GM23338 (cell line): ENCODE data around the gene GPR137C. TPM values are rescaled to one million over a fixed set of nuclear protein-coding genes. Genes with fewer than 3 reads are reported as not detected.

ENCODE experiments used
- ATAC-seq: fragments of 200-7000 bp; cut with Tn5 transposase; 3 replicates; pipeline ENCODE4 v1.9.1; 2020
- DNase-seq: peaks from one replicate; pipeline ENCODE4 v3.0.0-alpha.2; 2015; ENCODE audit warnings: low spot score
- H2AFZ ChIP-seq: fragments of 200-600 bp; sonication (generic); 2 replicates; pipeline ENCODE4 v1.8.0; 2016; ENCODE audit warnings: antibody characterized with exemption, mild to moderate bottlenecking, moderate library complexity
- H3F3A ChIP-seq: fragments of 200-600 bp; sonication (generic); replicated peaks from 2 replicates; pipeline ENCODE4 v1.8.0; 2017; ENCODE audit warnings: antibody characterized with exemption, mixed run types, low read depth
- H3K27ac ChIP-seq: fragments of 200-600 bp; sonication (generic); 2 replicates; pipeline ENCODE4 v1.6.1; 2016; ENCODE audit warnings: low read depth
- H3K27me3 ChIP-seq: fragments of 200-600 bp; sonication (generic); 2 replicates; pipeline ENCODE4 v1.8.0; 2016; ENCODE audit warnings: mild to moderate bottlenecking, mixed run types, moderate library complexity; ENCODE audit not compliant: insufficient read depth
- H3K36me3 ChIP-seq: fragments of 200-600 bp; sonication (generic); 2 replicates; pipeline ENCODE4 v1.8.0; 2016; ENCODE audit warnings: mild to moderate bottlenecking; ENCODE audit not compliant: insufficient read depth
- H3K4me1 ChIP-seq: fragments of 200-600 bp; sonication (generic); 2 replicates; pipeline ENCODE4 v1.8.0; 2016; ENCODE audit warnings: mild to moderate bottlenecking, moderate library complexity; ENCODE audit not compliant: insufficient read depth
- H3K4me2 ChIP-seq: fragments of 200-600 bp; sonication (generic); 2 replicates; pipeline ENCODE4 v1.7.1; 2017; ENCODE audit warnings: mixed run types
- H3K4me3 ChIP-seq: fragments of 200-600 bp; sonication (generic); 2 replicates; pipeline ENCODE4 v1.6.1; 2016; ENCODE audit warnings: mixed run types
- H3K79me2 ChIP-seq: fragments of 200-600 bp; sonication (generic); replicated peaks from 2 replicates; pipeline ENCODE4 v1.8.0; 2017; ENCODE audit warnings: mild to moderate bottlenecking; ENCODE audit not compliant: insufficient read depth
- H3K9me2 ChIP-seq: fragments of 200-600 bp; sonication (generic); 2 replicates; pipeline ENCODE4 v1.8.0; 2017; ENCODE audit not compliant: insufficient read depth
- H4K20me1 ChIP-seq: fragments of 200-600 bp; sonication (generic); replicated peaks from 2 replicates; pipeline ENCODE4 v1.8.0; 2017; ENCODE audit warnings: mild to moderate bottlenecking; ENCODE audit not compliant: insufficient read depth
- H3K27ac Mint-ChIP-seq: 2 replicates; pipeline ENCODE4 v1.8.0; 2020; ENCODE audit warnings: inconsistent platforms, mild to moderate bottlenecking, moderate library complexity, mixed read lengths
- H3K27me3 Mint-ChIP-seq: 3 replicates; pipeline ENCODE4 v1.8.0; 2022; ENCODE audit warnings: low read depth, mild to moderate bottlenecking, moderate library complexity, mixed read lengths, inconsistent platforms; ENCODE audit not compliant: insufficient read depth, poor library complexity
- H3K36me3 Mint-ChIP-seq: 3 replicates; pipeline ENCODE4 v1.8.0; 2021; ENCODE audit warnings: low read depth, mild to moderate bottlenecking, inconsistent platforms, moderate library complexity, mixed read lengths
- H3K4me1 Mint-ChIP-seq: 3 replicates; pipeline ENCODE4 v1.8.0; 2020; ENCODE audit warnings: mild to moderate bottlenecking, inconsistent platforms, mixed read lengths
- H3K4me3 Mint-ChIP-seq: 3 replicates; pipeline ENCODE4 v1.8.0; 2021; ENCODE audit warnings: moderate library complexity, mild to moderate bottlenecking, inconsistent platforms, mixed read lengths
- H3K9me3 Mint-ChIP-seq: 3 replicates; pipeline ENCODE4 v1.8.0; 2020; ENCODE audit warnings: moderate library complexity, mild to moderate bottlenecking, inconsistent platforms, mixed read lengths
- CREB1 ChIP-seq: fragments of 250-450 bp; sonication (Bioruptor Pico); IDR thresholded peaks from 2 replicates; pipeline ENCODE4 v1.5.0; 2020; ENCODE audit warnings: low read depth, mild to moderate bottlenecking, moderate library complexity
- EZH2 ChIP-seq: fragments of 200-600 bp; sonication (generic); IDR thresholded peaks from one replicate; pipeline ENCODE4 v1.8.0; 2017; ENCODE audit warnings: antibody characterized with exemption, mild to moderate bottlenecking, low read depth; ENCODE audit not compliant: unreplicated experiment
- EZH2phosphoT487 ChIP-seq: fragments of 200-600 bp; sonication (generic); IDR thresholded peaks from one replicate; pipeline ENCODE4 v1.8.1; 2018; ENCODE audit warnings: antibody characterized with exemption; ENCODE audit not compliant: unreplicated experiment
- JUNB ChIP-seq: IDR thresholded peaks from one replicate; pipeline ENCODE4 v1.6.1; 2016; ENCODE audit warnings: antibody characterized with exemption; ENCODE audit not compliant: unreplicated experiment
- NANOG ChIP-seq: IDR thresholded peaks from 2 replicates; pipeline ENCODE4 v1.6.1; 2016; ENCODE audit warnings: antibody characterized with exemption, borderline replicate concordance
- REST ChIP-seq: IDR thresholded peaks from one replicate; pipeline ENCODE4 v1.6.1; 2018; ENCODE audit warnings: antibody characterized with exemption; ENCODE audit not compliant: unreplicated experiment
- STAT1 ChIP-seq: IDR thresholded peaks from one replicate; pipeline ENCODE4 v1.6.1; 2016; ENCODE audit warnings: antibody characterized with exemption; ENCODE audit not compliant: unreplicated experiment
- ZNF331 ChIP-seq: fragments of 250-450 bp; sonication (Bioruptor Pico); IDR thresholded peaks from 2 replicates; pipeline ENCODE4 v1.5.0; 2020; ENCODE audit warnings: low read depth, mild to moderate bottlenecking, moderate library complexity
- ZNF462 ChIP-seq: fragments of 250-450 bp; sonication (Bioruptor Pico); IDR thresholded peaks from 2 replicates; pipeline ENCODE4 v1.5.0; 2020; ENCODE audit warnings: mild to moderate bottlenecking, moderate library complexity
- polyA plus RNA-seq: library from polyadenylated mRNA; unstranded; fragments of >200 nt; fragmentation: Nextera tagmentation; extraction: Ambion mirVana; gene quantifications from 2 replicates; pipeline ENCODE4 v1.2.1, GENCODE V29; 2016
- total RNA-seq: library from RNA; depleted of rRNA; stranded (reverse); fragments of >200 nt; shearing (Covaris generic); gene quantifications from 2 replicates; pipeline ENCODE4 v1.2.3, GENCODE V29; 2014
- TF ChIP-seq, protein P1 (sequence below), 2 experiments: fragments of 200-600 bp in 1 of 2; sonication (generic) in 1 of 2; conservative IDR thresholded peaks; 2 replicates each; pipeline versions ENCODE4 v1.5.1 to v1.6.1; 2016 to 2017; ENCODE audit warnings: antibody characterized with exemption in 2 of 2, low read depth in 2 of 2, mild to moderate bottlenecking in 2 of 2, moderate library complexity in 1 of 2
- TF ChIP-seq, protein P2 (sequence below): IDR thresholded peaks from 2 replicates; pipeline ENCODE4 v1.6.1; 2016; ENCODE audit warnings: antibody characterized with exemption

GPR137C gene
- total and polyA plus RNA-seq, 2 experiments from 2014 or later = 2.2 to 5.2 TPM

DNA sequence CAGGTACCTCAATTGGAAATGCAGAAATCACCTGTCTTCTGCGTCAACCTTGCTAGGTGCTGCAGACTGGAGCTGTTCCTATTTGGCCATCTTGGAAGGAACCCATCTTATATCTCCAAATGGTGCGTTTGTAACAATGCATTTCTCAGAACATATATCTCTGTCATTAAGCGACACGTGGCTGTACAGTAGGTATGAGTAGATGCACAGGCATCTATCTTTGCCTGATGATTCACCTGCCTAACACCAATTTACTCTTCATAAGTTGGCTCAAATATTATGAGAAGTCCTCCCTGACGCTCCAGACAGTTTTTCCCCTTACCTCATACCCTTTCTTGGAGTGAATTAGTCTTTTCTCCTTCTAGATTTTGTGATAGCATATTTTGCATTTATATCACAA is 44.2 kb downstream of the GPR137C start:
- H3K27me3 Mint-ChIP-seq = no peaks in the 10 kb centered on the region
- no peaks in the 10 kb centered on the region for H4K20me1 ChIP-seq
- no peak overlapping the region for H3K4me2 ChIP-seq
- ATAC-seq (no peak), DNase-seq (no peak)
- no peak overlapping the region for H2AFZ ChIP-seq
- H3K27me3 ChIP-seq = no peaks in the 10 kb centered on the region
- no peak overlapping the region for H3K4me3 ChIP-seq
- H3K4me1 ChIP-seq = 0 out of 2 replicates have a peak, but pooled peaks cover 2% of the 10 kb centered on the region
- 0 out of 2 replicates have a peak, but pooled peaks cover 7% of the 10 kb centered on the region for H3K9me2 ChIP-seq
- H3K27ac Mint-ChIP-seq = no peak overlapping the region
- H3K27ac ChIP-seq = no peak overlapping the region
- H3K9me3 Mint-ChIP-seq = peaks cover 14% of the 10 kb centered on the region; the same call in 2 of the 3 replicates
- H3K4me1 Mint-ChIP-seq = peaks cover 2% of the 10 kb centered on the region; the same call in 2 of the 3 replicates
- H3K4me3 Mint-ChIP-seq = no peak overlapping the region
- TF ChIP-seq EZH2phosphoT487 (no peak), CREB1 (CRISPR knock-in tag) (no peak), ZNF462 (CRISPR knock-in tag) (no peak), ZNF331 (CRISPR knock-in tag) (no peak), NANOG (no peak), EZH2 (no peak), JUNB (no peak), REST (no peak), STAT1 (no peak)
- TF ChIP-seq, protein P1, sequence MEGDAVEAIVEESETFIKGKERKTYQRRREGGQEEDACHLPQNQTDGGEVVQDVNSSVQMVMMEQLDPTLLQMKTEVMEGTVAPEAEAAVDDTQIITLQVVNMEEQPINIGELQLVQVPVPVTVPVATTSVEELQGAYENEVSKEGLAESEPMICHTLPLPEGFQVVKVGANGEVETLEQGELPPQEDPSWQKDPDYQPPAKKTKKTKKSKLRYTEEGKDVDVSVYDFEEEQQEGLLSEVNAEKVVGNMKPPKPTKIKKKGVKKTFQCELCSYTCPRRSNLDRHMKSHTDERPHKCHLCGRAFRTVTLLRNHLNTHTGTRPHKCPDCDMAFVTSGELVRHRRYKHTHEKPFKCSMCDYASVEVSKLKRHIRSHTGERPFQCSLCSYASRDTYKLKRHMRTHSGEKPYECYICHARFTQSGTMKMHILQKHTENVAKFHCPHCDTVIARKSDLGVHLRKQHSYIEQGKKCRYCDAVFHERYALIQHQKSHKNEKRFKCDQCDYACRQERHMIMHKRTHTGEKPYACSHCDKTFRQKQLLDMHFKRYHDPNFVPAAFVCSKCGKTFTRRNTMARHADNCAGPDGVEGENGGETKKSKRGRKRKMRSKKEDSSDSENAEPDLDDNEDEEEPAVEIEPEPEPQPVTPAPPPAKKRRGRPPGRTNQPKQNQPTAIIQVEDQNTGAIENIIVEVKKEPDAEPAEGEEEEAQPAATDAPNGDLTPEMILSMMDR (conservative IDR thresholded peaks at IDR 0.05; ENCODE audit: low read depth in 2 of 2) = no peak
- TF ChIP-seq, protein P2, sequence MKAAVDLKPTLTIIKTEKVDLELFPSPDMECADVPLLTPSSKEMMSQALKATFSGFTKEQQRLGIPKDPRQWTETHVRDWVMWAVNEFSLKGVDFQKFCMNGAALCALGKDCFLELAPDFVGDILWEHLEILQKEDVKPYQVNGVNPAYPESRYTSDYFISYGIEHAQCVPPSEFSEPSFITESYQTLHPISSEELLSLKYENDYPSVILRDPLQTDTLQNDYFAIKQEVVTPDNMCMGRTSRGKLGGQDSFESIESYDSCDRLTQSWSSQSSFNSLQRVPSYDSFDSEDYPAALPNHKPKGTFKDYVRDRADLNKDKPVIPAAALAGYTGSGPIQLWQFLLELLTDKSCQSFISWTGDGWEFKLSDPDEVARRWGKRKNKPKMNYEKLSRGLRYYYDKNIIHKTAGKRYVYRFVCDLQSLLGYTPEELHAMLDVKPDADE = no peak
- H3K36me3 ChIP-seq = no peaks in the 10 kb centered on the region
- peaks cover 15% of the 10 kb centered on the region for H3K36me3 Mint-ChIP-seq
- H3K79me2 ChIP-seq = no peaks in the 10 kb centered on the region
- H3F3A ChIP-seq = no peaks in the 10 kb centered on the region
